Measurements from ENCODE around the gene ZBTB20. TPM values are rescaled to one million over a fixed set of nuclear protein-coding genes. Genes with fewer than 3 reads are reported as not detected.

The ZBTB20 gene
- total RNA-seq, 2 experiments from 2014 or later = 5.1 to 5.3 TPM

- ATAC-seq = no peak
- CTCF ChIA-PET = no interaction called here
- Mint-ChIP-seq H3K4me3 (no peak overlapping the region), H3K27ac (no peak overlapping the region), H3K9me3 (no peaks in the 10 kb centered on the region), H3K4me1 (ENCODE audit: low read depth) (peaks cover 2% of the 10 kb centered on the region), H3K27me3 (no peaks in the 10 kb centered on the region), H3K36me3 (ENCODE audit: low read depth) (peaks cover 2% of the 10 kb centered on the region)
- POLR2A ChIA-PET = no interaction called here
- DNase-seq = no peak
- TF ChIP-seq CTCF (IDR thresholded peaks at IDR 0.05) = no peak
- intact Hi-C loops (cut with micrococcal nuclease) = no loop called here
These were observed 550.1 kb downstream of the ZBTB20 start for GRCh38 chr3:114597012-114597411.

- TF ChIP-seq CTCF (IDR thresholded peaks at IDR 0.05) = no peak
- intact Hi-C loops (cut with micrococcal nuclease) = no loop called here
- ChIA-PET POLR2A (no interaction called here), CTCF (no interaction called here)
- Mint-ChIP-seq H3K4me1 (ENCODE audit: low read depth) (peaks cover 2% of the 10 kb centered on the region), H3K9me3 (no peaks in the 10 kb centered on the region), H3K27me3 (no peaks in the 10 kb centered on the region), H3K36me3 (ENCODE audit: low read depth) (peaks cover 2% of the 10 kb centered on the region), H3K27ac (no peak overlapping the region), H3K4me3 (no peak overlapping the region)
- ATAC-seq = no peak
- no peak for DNase-seq
These were observed 550.9 kb downstream of the ZBTB20 start for GRCh38 chr3:114596147-114596546.

GRCh38 chr3:114595522-114596028 lies 551.5 kb downstream of the ZBTB20 start:
- TF ChIP-seq CTCF (IDR thresholded peaks at IDR 0.05) = no peak
- POLR2A ChIA-PET = no interaction called here
- Mint-ChIP-seq H3K4me3 (no peak overlapping the region), H3K9me3 (no peaks in the 10 kb centered on the region), H3K27me3 (no peaks in the 10 kb centered on the region), H3K36me3 (ENCODE audit: low read depth) (peaks cover 2% of the 10 kb centered on the region), H3K4me1 (ENCODE audit: low read depth) (peaks cover 7% of the 10 kb centered on the region), H3K27ac (no peak overlapping the region)
- CTCF ChIA-PET = no interaction called here
- intact Hi-C loops (cut with micrococcal nuclease) = no loop called here
- DNase-seq (no peak), ATAC-seq (no peak)

- H3K4me3 Mint-ChIP-seq = no peak overlapping the region
- peaks cover 9% of the 10 kb centered on the region for H3K36me3 Mint-ChIP-seq (ENCODE audit: low read depth)
- intact Hi-C loops (cut with micrococcal nuclease) = no loop called here
- peaks cover 20% of the 10 kb centered on the region for H3K4me1 Mint-ChIP-seq (ENCODE audit: low read depth)
- ChIA-PET POLR2A (no interaction called here), CTCF (no interaction called here)
- no peak for TF ChIP-seq CTCF (IDR thresholded peaks at IDR 0.05)
- H3K9me3 Mint-ChIP-seq = no peaks in the 10 kb centered on the region
- no peak for ATAC-seq
- no peak for DNase-seq
- H3K27ac Mint-ChIP-seq = no peak overlapping the region
- H3K27me3 Mint-ChIP-seq = no peaks in the 10 kb centered on the region
These were observed 556.6 kb downstream of the ZBTB20 start for GRCh38 chr3:114590309-114591047.

GRCh38 chr3:114587986-114588385 lies 559.1 kb downstream of the ZBTB20 start:
- no peak overlapping the region for H3K27ac Mint-ChIP-seq
- DNase-seq = no peak
- peaks cover 7% of the 10 kb centered on the region for H3K36me3 Mint-ChIP-seq (ENCODE audit: low read depth)
- TF ChIP-seq CTCF (IDR thresholded peaks at IDR 0.05) = no peak
- ATAC-seq = no peak
- H3K4me3 Mint-ChIP-seq = no peak overlapping the region
- CTCF ChIA-PET = no interaction called here
- intact Hi-C loops (cut with micrococcal nuclease) = no loop called here
- no peaks in the 10 kb centered on the region for H3K9me3 Mint-ChIP-seq
- POLR2A ChIA-PET = no interaction called here
- H3K4me1 Mint-ChIP-seq (ENCODE audit: low read depth) = peaks cover 26% of the 10 kb centered on the region
- no peaks in the 10 kb centered on the region for H3K27me3 Mint-ChIP-seq

Measured in activated CD8-positive, alpha-beta T cell treated with anti-CD3 and anti-CD28 coated beads for 36 hours (primary cell).